GM04504 (cell line): ENCODE measurements around the gene NOTCH1.
"Not testable (repeated sequence)": the region's sequence is repeated elsewhere in the genome, so short reads cannot be mapped to it uniquely, and the experiment has no call there.

Experiments used
- DNase-seq: peaks from one replicate; pipeline ENCODE4 v3.0.0-alpha.2; 2012; ENCODE audit warnings: low read depth

The NOTCH1 gene

GRCh38 chr9:136564379-136564988 lies 18.6 kb upstream of the NOTCH1 start:
- peak; percentile 71 for DNase-seq

- DNase-seq: no peak
Measured at GRCh38 chr9:136563646-136564325, 17.9 kb upstream of the NOTCH1 start.

- DNase-seq: no peak
Measured at GRCh38 chr9:136562746-136563495, 17.1 kb upstream of the NOTCH1 start.

GRCh38 chr9:136561779-136562178 lies 15.9 kb upstream of the NOTCH1 start:
- no peak for DNase-seq

- DNase-seq: no peak
Measured at GRCh38 chr9:136560586-136560985, 14.7 kb upstream of the NOTCH1 start.

- DNase-seq: not testable (repeated sequence)
Measured at GRCh38 chr9:136559371-136559770, 13.5 kb upstream of the NOTCH1 start.

- DNase-seq: not testable (repeated sequence)
Measured at GRCh38 chr9:136558846-136559245, 13.0 kb upstream of the NOTCH1 start.

- DNase-seq: no peak
Measured at GRCh38 chr9:136558373-136558772, 12.5 kb upstream of the NOTCH1 start.

- no peak for DNase-seq
Measured at GRCh38 chr9:136557036-136557435, 11.2 kb upstream of the NOTCH1 start.

GRCh38 chr9:136556166-136556565 lies 10.3 kb upstream of the NOTCH1 start:
- DNase-seq: no peak

- DNase-seq: no peak
Measured at GRCh38 chr9:136554870-136555269, 9.0 kb upstream of the NOTCH1 start.

GRCh38 chr9:136553581-136553980 lies 7.7 kb upstream of the NOTCH1 start:
- no peak for DNase-seq

GRCh38 chr9:136552117-136552703 lies 6.4 kb upstream of the NOTCH1 start:
- DNase-seq: peak; percentile 88

GRCh38 chr9:136551401-136552116 lies 5.7 kb upstream of the NOTCH1 start:
- DNase-seq: peak; percentile 59

GRCh38 chr9:136550439-136551289 lies 4.8 kb upstream of the NOTCH1 start:
- no peak for DNase-seq

GRCh38 chr9:136549010-136549980 lies 3.4 kb upstream of the NOTCH1 start:
- DNase-seq: no peak

GRCh38 chr9:136547508-136548215 lies 1.8 kb upstream of the NOTCH1 start:
- no peak for DNase-seq

GRCh38 chr9:136546697-136547501 lies 1.1 kb upstream of the NOTCH1 start:
- no peak for DNase-seq

GRCh38 chr9:136545692-136545964 lies 220 bp downstream of the NOTCH1 start:
- no peak for DNase-seq
